HEK293 (cell line): ENCODE data around the gene ANGPTL4.
A peak's percentile ranks its signal among the peaks of the same experiment; 100 is the strongest.

Experiments
- CTCF ChIA-PET: fragments of 350-600 bp; formaldehyde crosslinking; extraction: SDS; loops from one replicate; lab custom pipeline; 2021; ENCODE audit warnings: antibody characterized with exemption; lab: Yijun Ruan, JAX
- POLR2A ChIA-PET: fragments of 300-600 bp; formaldehyde crosslinking; extraction: SDS; loops from one replicate; lab custom pipeline; 2020; ENCODE audit warnings: antibody characterized with exemption, inconsistent platforms; lab: Yijun Ruan, JAX
- H3K27ac ChIP-seq: fragments of 200-500 bp; sonication (Bioruptor generic); 2 replicates; pipeline ENCODE4 v1.5.1; 2014; ENCODE audit warnings: low read depth, low read length, control low read depth, inconsistent platforms; ENCODE audit errors: extremely low read depth
- H3K36me3 ChIP-seq, 2 experiments: fragments of 200-500 bp in 1 of 2; sonication (Bioruptor generic) in 1 of 2; 1 replicate in 1 of 2; 2 replicates in 1 of 2; pipeline ENCODE4 v1.5.1; 2014 to 2017; ENCODE audit warnings: inconsistent platforms in 2 of 2, low read length in 2 of 2; ENCODE audit not compliant: control insufficient read depth in 2 of 2, insufficient read depth in 1 of 2
- H3K4me1 ChIP-seq: fragments of 200-500 bp; sonication (Bioruptor generic); 2 replicates; pipeline ENCODE4 v1.5.1; 2014; ENCODE audit warnings: mild to moderate bottlenecking, low read length, inconsistent platforms; ENCODE audit not compliant: control insufficient read depth, insufficient read depth
- H3K4me3 ChIP-seq: 2 replicates; pipeline ENCODE4 v1.5.1; 2011; ENCODE audit warnings: low read depth, mild to moderate bottlenecking, control low read depth, low read length, moderate library complexity
- H3K9me3 ChIP-seq: fragments of 200-500 bp; sonication (Bioruptor generic); 2 replicates; pipeline ENCODE4 v1.5.1; 2014; ENCODE audit warnings: low read depth, low read length, inconsistent platforms; ENCODE audit not compliant: control insufficient read depth, insufficient read depth
- BCL11B ChIP-seq: fragments of 450-650 bp; formaldehyde crosslinking; IDR thresholded peaks from 2 replicates; pipeline ENCODE4 v1.5.1; 2016; ENCODE audit warnings: low read depth, missing biosample characterization, missing genetic modification characterization
- EGR2 ChIP-seq: fragments of 450-650 bp; formaldehyde crosslinking; IDR thresholded peaks from 2 replicates; pipeline ENCODE4 v1.5.1; 2016; ENCODE audit warnings: low read depth, missing biosample characterization, missing genetic modification characterization
- GLIS1 ChIP-seq: fragments of 450-650 bp; formaldehyde crosslinking; IDR thresholded peaks from 2 replicates; pipeline ENCODE4 v1.5.1; 2016; ENCODE audit warnings: missing biosample characterization, missing genetic modification characterization
- KLF10 ChIP-seq: fragments of 450-650 bp; IDR thresholded peaks from 2 replicates; pipeline ENCODE4 v1.5.1; 2018; ENCODE audit warnings: missing biosample characterization, mild to moderate bottlenecking, missing genetic modification characterization
- KLF9 ChIP-seq: fragments of 450-650 bp; formaldehyde crosslinking; IDR thresholded peaks from 2 replicates; pipeline ENCODE4 v1.5.1; 2016; ENCODE audit warnings: missing biosample characterization, missing genetic modification characterization, low read depth
- MYNN ChIP-seq: fragments of 450-650 bp; formaldehyde crosslinking; IDR thresholded peaks from 2 replicates; pipeline ENCODE4 v1.5.1; 2016; ENCODE audit warnings: missing biosample characterization, missing genetic modification characterization, borderline replicate concordance
- OSR2 ChIP-seq: fragments of 450-650 bp; formaldehyde crosslinking; IDR thresholded peaks from 2 replicates; pipeline ENCODE4 v1.5.1; 2016; ENCODE audit warnings: missing biosample characterization, missing genetic modification characterization
- ZBTB48 ChIP-seq: fragments of 450-650 bp; formaldehyde crosslinking; IDR thresholded peaks from 2 replicates; pipeline ENCODE4 v1.5.1; 2016; ENCODE audit warnings: missing biosample characterization, missing genetic modification characterization
- ZFHX2 ChIP-seq: fragments of 450-650 bp; formaldehyde crosslinking; conservative IDR thresholded peaks from 2 replicates; pipeline ENCODE4 v1.5.1; 2016; ENCODE audit warnings: missing biosample characterization, missing genetic modification characterization
- ZNF112 ChIP-seq: fragments of 450-650 bp; formaldehyde crosslinking; IDR thresholded peaks from 2 replicates; pipeline ENCODE4 v1.5.0; 2017; ENCODE audit warnings: missing biosample characterization, missing genetic modification characterization
- ZNF132 ChIP-seq: fragments of 450-650 bp; formaldehyde crosslinking; IDR thresholded peaks from 2 replicates; pipeline ENCODE4 v1.5.1; 2017; ENCODE audit warnings: missing biosample characterization, missing genetic modification characterization, borderline replicate concordance
- ZNF146 ChIP-seq: fragments of 450-650 bp; formaldehyde crosslinking; IDR thresholded peaks from 2 replicates; pipeline ENCODE4 v1.5.1; 2016; ENCODE audit warnings: missing biosample characterization, missing genetic modification characterization
- ZNF169 ChIP-seq: fragments of 450-650 bp; formaldehyde crosslinking; IDR thresholded peaks from 2 replicates; pipeline ENCODE4 v1.5.1; 2016; ENCODE audit warnings: missing biosample characterization, missing genetic modification characterization
- ZNF202 ChIP-seq: fragments of 450-650 bp; formaldehyde crosslinking; IDR thresholded peaks from 2 replicates; pipeline ENCODE4 v1.5.1; 2016; ENCODE audit warnings: missing biosample characterization, missing genetic modification characterization, borderline replicate concordance
- ZNF248 ChIP-seq: fragments of 450-650 bp; formaldehyde crosslinking; IDR thresholded peaks from 2 replicates; pipeline ENCODE4 v1.5.1; 2017; ENCODE audit warnings: missing biosample characterization, missing genetic modification characterization
- ZNF426 ChIP-seq: fragments of 450-650 bp; formaldehyde crosslinking; IDR thresholded peaks from 2 replicates; pipeline ENCODE4 v1.5.1; 2017; ENCODE audit warnings: missing biosample characterization, missing genetic modification characterization, mild to moderate bottlenecking, inconsistent platforms, moderate library complexity
- ZNF518A ChIP-seq: fragments of 450-650 bp; formaldehyde crosslinking; conservative IDR thresholded peaks from 2 replicates; pipeline ENCODE4 v1.5.1; 2016; ENCODE audit warnings: low read depth, missing biosample characterization, missing genetic modification characterization
- ZNF785 ChIP-seq: fragments of 450-650 bp; formaldehyde crosslinking; IDR thresholded peaks from 2 replicates; pipeline ENCODE4 v1.5.1; 2016; ENCODE audit warnings: missing biosample characterization, missing genetic modification characterization
- ZSCAN23 ChIP-seq: fragments of 450-650 bp; formaldehyde crosslinking; IDR thresholded peaks from 2 replicates; pipeline ENCODE4 v1.5.1; 2016; ENCODE audit warnings: missing biosample characterization, missing genetic modification characterization
- TF ChIP-seq, protein P1 (sequence below): fragments of 450-650 bp; formaldehyde crosslinking; IDR thresholded peaks from 2 replicates; pipeline ENCODE4 v1.5.1; 2016; ENCODE audit warnings: missing biosample characterization, missing genetic modification characterization

The ANGPTL4 gene

DNA sequence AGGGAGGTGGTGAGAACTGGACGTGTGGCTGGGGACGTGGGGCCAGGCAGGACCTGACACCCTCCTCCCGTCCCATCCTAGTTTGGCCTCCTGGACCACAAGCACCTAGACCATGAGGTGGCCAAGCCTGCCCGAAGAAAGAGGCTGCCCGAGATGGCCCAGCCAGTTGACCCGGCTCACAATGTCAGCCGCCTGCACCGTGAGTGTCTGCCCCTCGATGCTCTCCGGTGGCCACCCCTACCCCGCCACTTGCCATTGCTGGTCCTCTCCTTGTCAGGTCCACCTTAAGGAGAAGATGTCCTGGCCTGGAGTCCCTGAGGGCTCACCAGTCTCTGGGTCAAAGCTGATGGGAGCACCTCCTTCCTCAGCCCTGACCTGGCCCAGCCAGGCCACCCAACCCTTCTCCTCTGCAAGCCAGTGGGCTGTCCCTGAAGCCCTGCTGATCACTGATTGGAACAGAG, 2.2 kb downstream of the ANGPTL4 start:
- no peak for TF ChIP-seq ZBTB48 (tag by site-specific recombination)
- no peak for TF ChIP-seq KLF9 (tag by site-specific recombination)
- TF ChIP-seq ZNF112 (tag by site-specific recombination), result no peak
- no peak for TF ChIP-seq ZNF132
- no peak for TF ChIP-seq OSR2 (tag by site-specific recombination)
- TF ChIP-seq ZNF248 (tag by site-specific recombination), result no peak
- TF ChIP-seq ZNF202 (tag by site-specific recombination), result no peak
- TF ChIP-seq, protein P1, sequence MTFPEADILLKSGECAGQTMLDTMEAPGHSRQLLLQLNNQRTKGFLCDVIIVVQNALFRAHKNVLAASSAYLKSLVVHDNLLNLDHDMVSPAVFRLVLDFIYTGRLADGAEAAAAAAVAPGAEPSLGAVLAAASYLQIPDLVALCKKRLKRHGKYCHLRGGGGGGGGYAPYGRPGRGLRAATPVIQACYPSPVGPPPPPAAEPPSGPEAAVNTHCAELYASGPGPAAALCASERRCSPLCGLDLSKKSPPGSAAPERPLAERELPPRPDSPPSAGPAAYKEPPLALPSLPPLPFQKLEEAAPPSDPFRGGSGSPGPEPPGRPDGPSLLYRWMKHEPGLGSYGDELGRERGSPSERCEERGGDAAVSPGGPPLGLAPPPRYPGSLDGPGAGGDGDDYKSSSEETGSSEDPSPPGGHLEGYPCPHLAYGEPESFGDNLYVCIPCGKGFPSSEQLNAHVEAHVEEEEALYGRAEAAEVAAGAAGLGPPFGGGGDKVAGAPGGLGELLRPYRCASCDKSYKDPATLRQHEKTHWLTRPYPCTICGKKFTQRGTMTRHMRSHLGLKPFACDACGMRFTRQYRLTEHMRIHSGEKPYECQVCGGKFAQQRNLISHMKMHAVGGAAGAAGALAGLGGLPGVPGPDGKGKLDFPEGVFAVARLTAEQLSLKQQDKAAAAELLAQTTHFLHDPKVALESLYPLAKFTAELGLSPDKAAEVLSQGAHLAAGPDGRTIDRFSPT (tag by site-specific recombination), result no peak
- H3K4me3 ChIP-seq, result no peak overlapping the region
- CTCF ChIA-PET, result interaction anchor here (0.9 to 3.6 kb wide), 2 partner anchors 12 to 140 kb away, joined by 5 to 35 read pairs; no protein-coding TSS in a partner anchor
- no peaks in the 10 kb centered on the region for H3K36me3 ChIP-seq
- H3K9me3 ChIP-seq, result no peaks in the 10 kb centered on the region
- POLR2A ChIA-PET, result interaction anchor here (1.1 kb wide), 1 partner anchor 26 kb away, joined by 3 read pairs; no protein-coding TSS in a partner anchor
- no peak overlapping the region for H3K27ac ChIP-seq
- H3K4me1 ChIP-seq, result peaks cover 26% of the 10 kb centered on the region

DNA sequence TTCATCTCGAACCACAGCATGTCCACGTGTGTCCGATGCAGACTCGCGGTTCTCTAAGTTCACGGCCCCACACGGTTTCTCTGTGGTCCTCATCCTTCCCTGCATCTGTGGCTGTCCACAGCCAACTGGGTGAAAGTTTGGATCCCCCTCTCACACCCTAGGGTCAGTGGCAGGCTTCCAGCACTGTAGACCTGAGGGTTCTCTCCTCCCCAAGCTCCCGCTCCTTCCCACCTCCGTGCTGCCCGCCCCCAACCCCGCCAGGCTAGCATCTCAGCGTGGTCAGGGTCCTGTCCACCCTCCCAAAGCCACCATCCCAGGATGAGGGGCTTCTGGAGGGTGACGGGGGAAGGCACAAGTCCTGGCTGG, 3.0 kb downstream of the ANGPTL4 start:
- POLR2A ChIA-PET, result interaction anchor here (0.6 to 1.7 kb wide), 6 partner anchors 13 to 159 kb away, joined by 3 to 10 read pairs (median 4); partner anchors contain the start of gene RAB11B
- TF ChIP-seq ZSCAN23 (tag by site-specific recombination), result 0 out of 2 replicates have a peak, but pooled peaks have one; percentile 4
- TF ChIP-seq MYNN (tag by site-specific recombination), result no peak
- TF ChIP-seq ZNF518A (tag by site-specific recombination), result no peak
- no peak for TF ChIP-seq BCL11B
- peak; percentile 70 for TF ChIP-seq EGR2 (tag by site-specific recombination)
- no peak for TF ChIP-seq ZNF426 (tag by site-specific recombination)
- no peak for TF ChIP-seq ZNF785
- peak; percentile 83 for TF ChIP-seq ZFHX2
- TF ChIP-seq ZNF146, result no peak
- TF ChIP-seq KLF10, result no peak
- TF ChIP-seq GLIS1 (tag by site-specific recombination), result no peak
- no peak for TF ChIP-seq ZNF169 (tag by site-specific recombination)
- Histone ChIP-seq H3K4me1 (peaks cover 23% of the 10 kb centered on the region), H3K9me3 (no peaks in the 10 kb centered on the region), H3K36me3 (no peaks in the 10 kb centered on the region), H3K4me3 (peak overlapping the region; percentile 28), H3K27ac (no peak overlapping the region)
- CTCF ChIA-PET, result interaction anchor here (0.9 to 3.6 kb wide), 2 partner anchors 13 to 139 kb away, joined by 5 to 35 read pairs; no protein-coding TSS in a partner anchor
